ENCODE measurements around the gene ZFYVE21.

Gene ZFYVE21

GRCh38 chr14:103736546-103737431, 21.2 kb downstream of the ZFYVE21 start:
- Histone ChIP-seq H3K9ac (ENCODE audit: low read depth in 1 of 2, low read length in 2 of 2) (no peak overlapping the region), H3K27ac (ENCODE audit: low read depth in 2 of 2, low read length in 2 of 2) (no peak overlapping the region), H3K27me3 (ENCODE audit: control insufficient read depth in 2 of 2, insufficient read depth in 2 of 2, low read length in 2 of 2) (no peaks in the 10 kb centered on the region), H3K4me3 (ENCODE audit: low read length in 2 of 2) (no peak overlapping the region), H3K36me3 (ENCODE audit: control insufficient read depth in 2 of 2, insufficient read depth in 2 of 2, low read length in 2 of 2) (peaks cover 66 to 77% of the 10 kb centered on the region in 2 donors), H3K9me3 (ENCODE audit: control insufficient read depth in 2 of 2, low read length in 2 of 2) (no peaks in the 10 kb centered on the region), H3K4me1 (ENCODE audit: control insufficient read depth in 2 of 2, insufficient read depth in 2 of 2, low read length in 2 of 2) (no peaks in the 10 kb centered on the region)

GRCh38 chr14:103737432-103738045, 21.9 kb downstream of the ZFYVE21 start:
- no peaks in the 10 kb centered on the region for H3K27me3 ChIP-seq (ENCODE audit: control insufficient read depth in 2 of 2, insufficient read depth in 2 of 2, low read length in 2 of 2)
- H3K9ac ChIP-seq (ENCODE audit: low read depth in 1 of 2, low read length in 2 of 2): no peak overlapping the region
- peaks cover 65 to 78% of the 10 kb centered on the region in 2 donors for H3K36me3 ChIP-seq (ENCODE audit: control insufficient read depth in 2 of 2, insufficient read depth in 2 of 2, low read length in 2 of 2)
- H3K27ac ChIP-seq (ENCODE audit: low read depth in 2 of 2, low read length in 2 of 2): no peak overlapping the region
- no peaks in the 10 kb centered on the region for H3K9me3 ChIP-seq (ENCODE audit: control insufficient read depth in 2 of 2, low read length in 2 of 2)
- H3K4me1 ChIP-seq (ENCODE audit: control insufficient read depth in 2 of 2, insufficient read depth in 2 of 2, low read length in 2 of 2): no peaks in the 10 kb centered on the region
- H3K4me3 ChIP-seq (ENCODE audit: low read length in 2 of 2): no peak overlapping the region

GRCh38 chr14:103738166-103738565, 22.6 kb downstream of the ZFYVE21 start:
- Histone ChIP-seq H3K27ac (ENCODE audit: low read depth in 2 of 2, low read length in 2 of 2) (no peak overlapping the region), H3K9ac (ENCODE audit: low read depth in 1 of 2, low read length in 2 of 2) (no peak overlapping the region), H3K27me3 (ENCODE audit: control insufficient read depth in 2 of 2, insufficient read depth in 2 of 2, low read length in 2 of 2) (no peaks in the 10 kb centered on the region), H3K4me3 (ENCODE audit: low read length in 2 of 2) (no peak overlapping the region), H3K36me3 (ENCODE audit: control insufficient read depth in 2 of 2, insufficient read depth in 2 of 2, low read length in 2 of 2) (peaks cover 59 to 75% of the 10 kb centered on the region in 2 donors), H3K9me3 (ENCODE audit: control insufficient read depth in 2 of 2, low read length in 2 of 2) (no peaks in the 10 kb centered on the region), H3K4me1 (ENCODE audit: control insufficient read depth in 2 of 2, insufficient read depth in 2 of 2, low read length in 2 of 2) (no peaks in the 10 kb centered on the region)

- H3K4me3 ChIP-seq (ENCODE audit: low read length in 2 of 2): no peak overlapping the region
- no peaks in the 10 kb centered on the region for H3K27me3 ChIP-seq (ENCODE audit: control insufficient read depth in 2 of 2, insufficient read depth in 2 of 2, low read length in 2 of 2)
- no peaks in the 10 kb centered on the region for H3K4me1 ChIP-seq (ENCODE audit: control insufficient read depth in 2 of 2, insufficient read depth in 2 of 2, low read length in 2 of 2)
- peaks cover 57 to 69% of the 10 kb centered on the region in 2 donors for H3K36me3 ChIP-seq (ENCODE audit: control insufficient read depth in 2 of 2, insufficient read depth in 2 of 2, low read length in 2 of 2)
- no peaks in the 10 kb centered on the region for H3K9me3 ChIP-seq (ENCODE audit: control insufficient read depth in 2 of 2, low read length in 2 of 2)
- no peak overlapping the region for H3K9ac ChIP-seq (ENCODE audit: low read depth in 1 of 2, low read length in 2 of 2)
- no peak overlapping the region for H3K27ac ChIP-seq (ENCODE audit: low read depth in 2 of 2, low read length in 2 of 2)
Observed at GRCh38 chr14:103738701-103739451, 23.3 kb downstream of the ZFYVE21 start.

GRCh38 chr14:103739466-103739792, 23.8 kb downstream of the ZFYVE21 start:
- Histone ChIP-seq H3K27ac (ENCODE audit: low read depth in 2 of 2, low read length in 2 of 2) (no peak overlapping the region), H3K4me1 (ENCODE audit: control insufficient read depth in 2 of 2, insufficient read depth in 2 of 2, low read length in 2 of 2) (no peaks in the 10 kb centered on the region)

GRCh38 chr14:103739793-103740501, 24.3 kb downstream of the ZFYVE21 start:
- Histone ChIP-seq H3K9me3 (ENCODE audit: control insufficient read depth in 2 of 2, low read length in 2 of 2) (no peaks in the 10 kb centered on the region), H3K4me3 (ENCODE audit: low read length in 2 of 2) (no peak overlapping the region), H3K4me1 (ENCODE audit: control insufficient read depth in 2 of 2, insufficient read depth in 2 of 2, low read length in 2 of 2) (peaks cover 0 to 1% of the 10 kb centered on the region in 2 donors), H3K27ac (ENCODE audit: low read depth in 2 of 2, low read length in 2 of 2) (no peak overlapping the region), H3K9ac (ENCODE audit: low read depth in 1 of 2, low read length in 2 of 2) (no peak overlapping the region), H3K27me3 (ENCODE audit: control insufficient read depth in 2 of 2, insufficient read depth in 2 of 2, low read length in 2 of 2) (no peaks in the 10 kb centered on the region), H3K36me3 (ENCODE audit: control insufficient read depth in 2 of 2, insufficient read depth in 2 of 2, low read length in 2 of 2) (peaks cover 61 to 71% of the 10 kb centered on the region in 2 donors)

More at GRCh38 chr14:103739466-103739792, 23.8 kb downstream of the ZFYVE21 start:
- H3K9me3 ChIP-seq (ENCODE audit: control insufficient read depth in 2 of 2, low read length in 2 of 2): no peaks in the 10 kb centered on the region
- no peak overlapping the region for H3K4me3 ChIP-seq (ENCODE audit: low read length in 2 of 2)
- no peaks in the 10 kb centered on the region for H3K27me3 ChIP-seq (ENCODE audit: control insufficient read depth in 2 of 2, insufficient read depth in 2 of 2, low read length in 2 of 2)
- H3K36me3 ChIP-seq (ENCODE audit: control insufficient read depth in 2 of 2, insufficient read depth in 2 of 2, low read length in 2 of 2): peaks cover 60 to 68% of the 10 kb centered on the region in 2 donors
- H3K9ac ChIP-seq (ENCODE audit: low read depth in 1 of 2, low read length in 2 of 2): no peak overlapping the region

GRCh38 chr14:103740991-103741689, 25.5 kb downstream of the ZFYVE21 start:
- Histone ChIP-seq H3K4me3 (ENCODE audit: low read length in 2 of 2) (no peak overlapping the region), H3K9ac (ENCODE audit: low read depth in 1 of 2, low read length in 2 of 2) (no peak overlapping the region), H3K9me3 (ENCODE audit: control insufficient read depth in 2 of 2, low read length in 2 of 2) (no peaks in the 10 kb centered on the region), H3K27ac (ENCODE audit: low read depth in 2 of 2, low read length in 2 of 2) (no peak overlapping the region), H3K27me3 (ENCODE audit: control insufficient read depth in 2 of 2, insufficient read depth in 2 of 2, low read length in 2 of 2) (no peaks in the 10 kb centered on the region), H3K36me3 (ENCODE audit: control insufficient read depth in 2 of 2, insufficient read depth in 2 of 2, low read length in 2 of 2) (peaks cover 54 to 66% of the 10 kb centered on the region in 2 donors), H3K4me1 (ENCODE audit: control insufficient read depth in 2 of 2, insufficient read depth in 2 of 2, low read length in 2 of 2) (peaks cover 0 to 4% of the 10 kb centered on the region in 2 donors)

GRCh38 chr14:103741876-103742275, 26.3 kb downstream of the ZFYVE21 start:
- no peak overlapping the region for H3K9ac ChIP-seq (ENCODE audit: low read depth in 1 of 2, low read length in 2 of 2)
- no peak overlapping the region for H3K4me3 ChIP-seq (ENCODE audit: low read length in 2 of 2)
- H3K9me3 ChIP-seq (ENCODE audit: control insufficient read depth in 2 of 2, low read length in 2 of 2): no peaks in the 10 kb centered on the region
- H3K4me1 ChIP-seq (ENCODE audit: control insufficient read depth in 2 of 2, insufficient read depth in 2 of 2, low read length in 2 of 2): peaks cover 0 to 4% of the 10 kb centered on the region in 2 donors
- no peaks in the 10 kb centered on the region for H3K27me3 ChIP-seq (ENCODE audit: control insufficient read depth in 2 of 2, insufficient read depth in 2 of 2, low read length in 2 of 2)
- H3K27ac ChIP-seq (ENCODE audit: low read depth in 2 of 2, low read length in 2 of 2): no peak overlapping the region
- peaks cover 48 to 66% of the 10 kb centered on the region in 2 donors for H3K36me3 ChIP-seq (ENCODE audit: control insufficient read depth in 2 of 2, insufficient read depth in 2 of 2, low read length in 2 of 2)

GRCh38 chr14:103742499-103743255, 27.1 kb downstream of the ZFYVE21 start:
- H3K9me3 ChIP-seq (ENCODE audit: control insufficient read depth in 2 of 2, low read length in 2 of 2): no peaks in the 10 kb centered on the region
- H3K27me3 ChIP-seq (ENCODE audit: control insufficient read depth in 2 of 2, insufficient read depth in 2 of 2, low read length in 2 of 2): no peaks in the 10 kb centered on the region
- H3K9ac ChIP-seq (ENCODE audit: low read depth in 1 of 2, low read length in 2 of 2): no peak overlapping the region
- no peak overlapping the region for H3K27ac ChIP-seq (ENCODE audit: low read depth in 2 of 2, low read length in 2 of 2)
- peaks cover 0 to 4% of the 10 kb centered on the region in 2 donors for H3K4me1 ChIP-seq (ENCODE audit: control insufficient read depth in 2 of 2, insufficient read depth in 2 of 2, low read length in 2 of 2)
- H3K4me3 ChIP-seq (ENCODE audit: low read length in 2 of 2): no peak overlapping the region
- peaks cover 44 to 69% of the 10 kb centered on the region in 2 donors for H3K36me3 ChIP-seq (ENCODE audit: control insufficient read depth in 2 of 2, insufficient read depth in 2 of 2, low read length in 2 of 2)

Measured in mucosa of rectum (tissue), 2 donors.